K562 (cell line): Measurements from ENCODE around the gene CFP. TPM values are rescaled to one million over a fixed set of nuclear protein-coding genes. Genes with fewer than 3 reads are reported as not detected.
A peak's percentile ranks its signal among the peaks of the same experiment; 100 is the strongest.

Experiments used
- CTCF ChIP-seq, 3 experiments: IDR thresholded peaks in 2 of 3; conservative IDR thresholded peaks in 1 of 3; 2 replicates each; pipeline ENCODE4 v1.5.1; 2011 to 2012; ENCODE audit warnings: low read length in 3 of 3, mild to moderate bottlenecking in 3 of 3, control low read depth in 2 of 3, improper control_type of control experiment in 1 of 3, inconsistent platforms in 1 of 3, low read depth in 1 of 3, mixed read lengths in 1 of 3, moderate library complexity in 1 of 3; ENCODE audit not compliant: insufficient read depth in 2 of 3
- CXXC5 ChIP-seq: fragments of 250-450 bp; sonication (Bioruptor Pico); IDR thresholded peaks from 2 replicates; pipeline ENCODE4 v1.8.0; 2022; ENCODE audit warnings: inconsistent platforms, mild to moderate bottlenecking, moderate library complexity
- DMBX1 ChIP-seq: fragments of 250-450 bp; sonication (Bioruptor Pico); IDR thresholded peaks from 2 replicates; pipeline ENCODE4 v1.8.0; 2022; ENCODE audit warnings: inconsistent platforms, mild to moderate bottlenecking, moderate library complexity, borderline replicate concordance
- DNMT1 ChIP-seq: fragments of 450-650 bp; IDR thresholded peaks from 2 replicates; pipeline ENCODE4 v1.6.1; 2016; ENCODE audit warnings: antibody characterized with exemption, mild to moderate bottlenecking
- IFI16 ChIP-seq: fragments of 250-450 bp; sonication (Bioruptor Pico); IDR thresholded peaks from 2 replicates; pipeline ENCODE4 v2.1.2; 2022; ENCODE audit warnings: mild to moderate bottlenecking, inconsistent platforms
- KLF13 ChIP-seq: fragments of 450-650 bp; IDR thresholded peaks from 2 replicates; pipeline ENCODE4 v1.6.1; 2016; ENCODE audit warnings: missing genetic modification characterization, low read depth, mild to moderate bottlenecking, missing compliant biosample characterization, moderate library complexity, borderline replicate concordance
- LCOR ChIP-seq: sonication (generic); formaldehyde crosslinking; IDR thresholded peaks from 2 replicates; pipeline ENCODE4 v1.8.0; 2022; ENCODE audit warnings: mild to moderate bottlenecking, missing genetic modification reagents
- MBD2 ChIP-seq: sonication (generic); IDR thresholded peaks from 2 replicates; pipeline ENCODE4 v1.6.1; 2016; ENCODE audit warnings: low read depth, borderline replicate concordance
- NR2C2 ChIP-seq, 2 experiments: fragments of 200-800 bp in 1 of 2; sonication (Bioruptor generic) in 1 of 2; sonication (generic) in 1 of 2; formaldehyde crosslinking in 1 of 2; IDR thresholded peaks; 2 replicates each; pipeline versions ENCODE4 v1.6.1 to v1.8.0; 2016 to 2022; ENCODE audit warnings: mild to moderate bottlenecking in 1 of 2, missing compliant biosample characterization in 1 of 2, missing genetic modification characterization in 1 of 2, missing genetic modification reagents in 1 of 2
- PHF8 ChIP-seq: fragments of 200-600 bp; sonication (generic); IDR thresholded peaks from 2 replicates; pipeline ENCODE4 v1.6.1; 2012; ENCODE audit warnings: mixed run types, mild to moderate bottlenecking, inconsistent platforms, low read length, moderate library complexity, borderline replicate concordance
- PML ChIP-seq: IDR thresholded peaks from 2 replicates; pipeline ENCODE4 v1.6.1; 2012; ENCODE audit warnings: low read length, inconsistent platforms
- POLR2AphosphoS5 ChIP-seq: IDR thresholded peaks from 2 replicates; pipeline ENCODE4 v1.6.1; 2011; ENCODE audit warnings: mild to moderate bottlenecking, low read depth, low read length, moderate library complexity; ENCODE audit not compliant: control insufficient read depth, insufficient read depth
- RAD51 ChIP-seq: fragments of 450-650 bp; IDR thresholded peaks from 2 replicates; pipeline ENCODE4 v1.7.1; 2016; ENCODE audit warnings: low read depth, mild to moderate bottlenecking, borderline replicate concordance
- SMC3 ChIP-seq: conservative IDR thresholded peaks from 2 replicates; pipeline ENCODE4 v1.6.1; 2011; ENCODE audit warnings: low read depth, low read length, improper control_type of control experiment; ENCODE audit not compliant: insufficient read depth
- SRF ChIP-seq, 2 experiments: fragments of 250-450, 450-650 bp in 1 of 2; sonication (Bioruptor Pico) in 1 of 2; sonication (generic) in 1 of 2; formaldehyde crosslinking; IDR thresholded peaks; 2 replicates each; pipeline versions ENCODE4 v1.5.0 to v1.5.1; 2020 to 2022; ENCODE audit warnings: mild to moderate bottlenecking in 1 of 2, missing genetic modification reagents in 1 of 2
- TAL1 ChIP-seq: fragments of 450-650 bp; IDR thresholded peaks from 2 replicates; pipeline ENCODE4 v1.6.1; 2016; ENCODE audit warnings: mild to moderate bottlenecking
- TFAP4 ChIP-seq: sonication (generic); formaldehyde crosslinking; IDR thresholded peaks from 2 replicates; pipeline ENCODE4 v1.8.0; 2022; ENCODE audit warnings: missing genetic modification reagents, mild to moderate bottlenecking, moderate library complexity, borderline replicate concordance
- ZBTB9 ChIP-seq: fragments of 450-650 bp; formaldehyde crosslinking; IDR thresholded peaks from 2 replicates; pipeline ENCODE4 v1.4.0; 2020; ENCODE audit warnings: mild to moderate bottlenecking, moderate library complexity
- ZNF436 ChIP-seq: fragments of 250-450, 450-650 bp; sonication (Bioruptor Pico); formaldehyde crosslinking; IDR thresholded peaks from 2 replicates; pipeline ENCODE4 v1.7.0; 2020; ENCODE audit warnings: mild to moderate bottlenecking
- ZNF583 ChIP-seq: fragments of 250-450 bp; sonication (Bioruptor Pico); IDR thresholded peaks from 2 replicates; pipeline ENCODE4 v1.4.0; 2020
- ZNF699 ChIP-seq: fragments of 250-450 bp; sonication (Bioruptor Pico); IDR thresholded peaks from 2 replicates; pipeline ENCODE4 v1.8.0; 2021; ENCODE audit warnings: mild to moderate bottlenecking, moderate library complexity; ENCODE audit not compliant: insufficient replicate concordance
- polyA plus RNA-seq, 8 experiments: library from polyadenylated mRNA; depleted of rRNA in 4 of 8; stranded (reverse) in 5 of 8; unstranded in 3 of 8; fragments of >200 nt; fragmentation: Nextera tagmentation in 2 of 8; fragmentation: Illumina TruSeq in 1 of 8; extraction: Ambion mirVana in 2 of 8; extraction: Trizol in 1 of 8; gene quantifications; 2 replicates each; pipeline versions ENCODE4 v1.2.1 to v1.2.3, GENCODE V29; 2011 to 2014; ENCODE audit warnings: inconsistent platforms in 1 of 8, missing spikeins in 1 of 8
- total RNA-seq, 7 experiments: library from RNA; depleted of rRNA in 6 of 7; stranded (reverse); fragments of >200 nt in 6 of 7; fragmentation: Illumina TruSeq in 2 of 7; extraction: Trizol in 2 of 7; gene quantifications; 2 replicates each; pipeline versions ENCODE4 v1.2.1 to v1.2.3, GENCODE V29; 2011 to 2021; ENCODE audit warnings: low replicate concordance in 1 of 7

The CFP gene
- total and polyA plus RNA-seq, 9 of the 15 experiments (the other 6 are each of a cell fraction or from before 2014, with no cell fraction given), result 0.18 to 2.0 (median 0.55) TPM

GRCh38 chrX:47650164-47651042, 20.7 kb upstream of the CFP start, which contains the start of gene ELK1 (continued):
- TF ChIP-seq TAL1 (no peak), SRF (CRISPR knock-in tag; IDR thresholded peaks at IDR 0.05) (peak in 1 of 2 experiments; percentile 54; a peak in 1 of 4 replicates), PHF8 (peak; percentile 74; the same call in 1 of the 2 replicates), TFAP4 (CRISPR knock-in tag) (peak; percentile 67; the same call in 1 of the 2 replicates), PML (no peak; the same call in 1 of the 2 replicates), NR2C2 (CRISPR knock-in tag; IDR thresholded peaks at IDR 0.05) (no peak), NR2C2 (tag; IDR thresholded peaks at IDR 0.05) (peak; percentile 76), IFI16 (CRISPR knock-in tag) (no peak), RAD51 (peak; percentile 77), DNMT1 (no peak), ZNF583 (CRISPR knock-in tag) (no peak), LCOR (CRISPR knock-in tag) (no peak; the same call in 1 of the 2 replicates), MBD2 (peak; percentile 36; the same call in 1 of the 2 replicates), ZBTB9 (CRISPR knock-in tag) (peak; percentile 99), POLR2AphosphoS5 (peak; percentile 45), DMBX1 (CRISPR knock-in tag) (no peak), CTCF (IDR thresholded peaks at IDR 0.05 in 2 of 3, conservative IDR thresholded peaks at IDR 0.05 in 1 of 3; ENCODE audit: insufficient read depth in 2 of 3, low read depth in 1 of 3, low read length in 3 of 3) (0 out of 6 replicates have a peak, but pooled peaks of 1 of the 3 experiments have one; percentile 10), ZNF436 (CRISPR knock-in tag) (no peak), KLF13 (peak; percentile 92), ZNF699 (no peak), CXXC5 (peak; percentile 72; the same call in 1 of the 2 replicates), SMC3 (0 out of 2 replicates have a peak, but pooled peaks have one; percentile 1)
